ENCODE measurements around the gene FRMD3.

FRMD3 gene

GRCh38 chr9:83233647-83234046, 304.6 kb downstream of the FRMD3 start:
- intact Hi-C loops (cut with DNase I): no loop called here
- DNase-seq: no peak

GRCh38 chr9:83231039-83231438, 307.2 kb downstream of the FRMD3 start:
- DNase-seq: peak in 2 of 42 donors; percentile 12 to 51
- intact Hi-C loops (cut with DNase I): no loop called here

GRCh38 chr9:83220730-83221129, 317.5 kb downstream of the FRMD3 start:
- no peak for DNase-seq
- intact Hi-C loops (cut with DNase I): no loop called here

GRCh38 chr9:83219924-83220438, 318.2 kb downstream of the FRMD3 start:
- intact Hi-C loops (cut with DNase I): no loop called here
- no peak for DNase-seq

- DNase-seq: peak; percentile 52 to 93 (median 80)
- intact Hi-C loops (cut with DNase I): no loop called here
Measured at GRCh38 chr9:83219154-83219923, 318.9 kb downstream of the FRMD3 start.

GRCh38 chr9:83218411-83219090, 319.6 kb downstream of the FRMD3 start:
- intact Hi-C loops (cut with DNase I): no loop called here
- DNase-seq: no peak

GRCh38 chr9:83209188-83209731, 328.9 kb downstream of the FRMD3 start:
- intact Hi-C loops (cut with DNase I): no loop called here
- no peak for DNase-seq

- intact Hi-C loops (cut with DNase I): no loop called here
- DNase-seq: no peak
Measured at GRCh38 chr9:83208065-83208850, 329.9 kb downstream of the FRMD3 start.

- no peak for DNase-seq
- intact Hi-C loops (cut with DNase I): no loop called here
Measured at GRCh38 chr9:83204047-83204446, 334.2 kb downstream of the FRMD3 start.

GRCh38 chr9:83200531-83200930, 337.7 kb downstream of the FRMD3 start:
- no peak for DNase-seq
- intact Hi-C loops (cut with DNase I): no loop called here

GRCh38 chr9:83199832-83200231, 338.4 kb downstream of the FRMD3 start:
- intact Hi-C loops (cut with DNase I): no loop called here

GRCh38 chr9:83199240-83199639, 339.0 kb downstream of the FRMD3 start:
- intact Hi-C loops (cut with DNase I): no loop called here

More at GRCh38 chr9:83199832-83200231, 338.4 kb downstream of the FRMD3 start:
- DNase-seq: no peak

GRCh38 chr9:83198371-83198770, 339.8 kb downstream of the FRMD3 start:
- DNase-seq: no peak
- intact Hi-C loops (cut with DNase I): no loop called here

More at GRCh38 chr9:83199240-83199639, 339.0 kb downstream of the FRMD3 start:
- peak in 41 of 42 donors; percentile 14 to 80 (median 55) for DNase-seq

- DNase-seq: no peak
- intact Hi-C loops (cut with DNase I): no loop called here
Measured at GRCh38 chr9:83197591-83197990, 340.6 kb downstream of the FRMD3 start.

- no peak for DNase-seq
- intact Hi-C loops (cut with DNase I): no loop called here
Measured at GRCh38 chr9:83196946-83197345, 341.3 kb downstream of the FRMD3 start.

Data from head of caudate nucleus (tissue), 42 donors.